Tibial artery (tissue), 4 donors: ENCODE measurements around the gene CHD9.

ENCODE experiments used
- DNase-seq, 2 donors: peaks; one replicate each; pipeline ENCODE4 v3.0.0-alpha.2; 2019
- H3K27ac ChIP-seq, 2 donors: fragments of 200-600 bp; sonication (generic) in 1 of 2; 1 replicate in 1 of 2; 2 replicates in 1 of 2; pipeline ENCODE4 v1.5.1; 2018 to 2019; ENCODE audit warnings: mild to moderate bottlenecking in 1 of 2
- H3K27me3 ChIP-seq, 2 donors: fragments of 200-600 bp; sonication (generic) in 1 of 2; one replicate each; pipeline versions ENCODE4 v1.5.1 to v1.6.0; 2016 to 2019
- H3K36me3 ChIP-seq, 3 donors: fragments of 200-600 bp; sonication (generic) in 2 of 3; one replicate each; pipeline ENCODE4 v1.5.1; 2016 to 2019; ENCODE audit warnings: mild to moderate bottlenecking in 2 of 3
- H3K4me1 ChIP-seq, 4 donors: fragments of 200-600 bp; sonication (generic) in 2 of 4; 1 replicate in 3 of 4; 2 replicates in 1 of 4; pipeline ENCODE4 v1.5.1; 2016 to 2019
- H3K4me3 ChIP-seq, 2 donors: fragments of 200-600 bp; sonication (generic) in 1 of 2; 1 replicate in 1 of 2; 2 replicates in 1 of 2; pipeline ENCODE4 v1.5.1; 2018 to 2019; ENCODE audit warnings: mild to moderate bottlenecking in 2 of 2
- H3K9me3 ChIP-seq, 3 donors: fragments of 200-600 bp; sonication (generic) in 1 of 3; one replicate each; pipeline ENCODE4 v1.5.1; 2016 to 2019
- intact Hi-C: fragments of 100-400 bp; cut with DNase I; formaldehyde crosslinking; loops from one replicate; pipeline ENCODE4 v1.15.0; 2023; ENCODE audit warnings: low total_unique reads
- TF ChIP-seq, protein P1 (sequence below), 2 experiments: fragments of 200-600 bp in 1 of 2; fragments of 450-650 bp in 1 of 2; IDR thresholded peaks; one replicate each; pipeline ENCODE4 v1.5.1; 2017 to 2019; ENCODE audit warnings: antibody characterized with exemption in 2 of 2, mild to moderate bottlenecking in 1 of 2, moderate library complexity in 1 of 2

The CHD9 gene

DNA sequence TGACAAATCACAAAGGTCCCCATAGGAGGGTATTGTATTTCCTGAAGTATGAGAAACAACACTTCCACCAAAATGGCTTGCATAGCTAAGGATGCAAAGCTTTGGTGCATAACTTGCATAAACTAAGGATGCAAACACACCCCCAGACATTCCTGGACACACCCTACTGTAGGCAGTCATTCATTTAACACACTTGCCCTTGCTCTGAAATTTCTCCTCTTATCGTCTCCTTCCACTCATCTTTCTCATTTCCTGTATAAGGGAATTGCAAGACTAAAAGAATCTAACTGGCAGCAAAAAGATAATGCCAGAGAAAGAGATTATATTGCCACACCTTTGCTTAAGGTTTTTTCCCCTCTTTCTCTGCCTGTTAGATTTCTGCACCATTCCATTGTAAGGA, 28.3 kb downstream of the CHD9 start:
- no peak overlapping the region for H3K27ac ChIP-seq
- intact Hi-C loops = no loop called here

DNA sequence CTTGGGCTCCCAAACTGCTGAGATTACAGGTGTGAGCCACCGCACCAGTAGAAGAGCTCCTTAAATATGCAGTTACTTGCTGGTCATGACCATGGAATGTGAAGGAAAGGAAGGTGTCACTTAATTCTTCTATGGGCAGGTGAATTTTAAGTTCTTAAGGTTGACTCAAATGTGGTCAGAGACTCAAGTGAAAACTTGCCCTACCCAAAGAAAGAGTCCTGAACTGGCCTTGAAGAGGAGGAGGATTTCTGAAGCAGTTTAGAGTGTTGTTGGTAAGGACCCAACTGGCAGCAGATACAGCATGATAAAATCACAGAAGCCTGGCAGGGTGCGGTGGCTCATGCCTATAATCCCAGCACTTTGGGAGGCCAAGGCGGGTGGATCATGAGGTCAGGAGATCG, 29.4 kb downstream of the CHD9 start:
- TF ChIP-seq, protein P1, sequence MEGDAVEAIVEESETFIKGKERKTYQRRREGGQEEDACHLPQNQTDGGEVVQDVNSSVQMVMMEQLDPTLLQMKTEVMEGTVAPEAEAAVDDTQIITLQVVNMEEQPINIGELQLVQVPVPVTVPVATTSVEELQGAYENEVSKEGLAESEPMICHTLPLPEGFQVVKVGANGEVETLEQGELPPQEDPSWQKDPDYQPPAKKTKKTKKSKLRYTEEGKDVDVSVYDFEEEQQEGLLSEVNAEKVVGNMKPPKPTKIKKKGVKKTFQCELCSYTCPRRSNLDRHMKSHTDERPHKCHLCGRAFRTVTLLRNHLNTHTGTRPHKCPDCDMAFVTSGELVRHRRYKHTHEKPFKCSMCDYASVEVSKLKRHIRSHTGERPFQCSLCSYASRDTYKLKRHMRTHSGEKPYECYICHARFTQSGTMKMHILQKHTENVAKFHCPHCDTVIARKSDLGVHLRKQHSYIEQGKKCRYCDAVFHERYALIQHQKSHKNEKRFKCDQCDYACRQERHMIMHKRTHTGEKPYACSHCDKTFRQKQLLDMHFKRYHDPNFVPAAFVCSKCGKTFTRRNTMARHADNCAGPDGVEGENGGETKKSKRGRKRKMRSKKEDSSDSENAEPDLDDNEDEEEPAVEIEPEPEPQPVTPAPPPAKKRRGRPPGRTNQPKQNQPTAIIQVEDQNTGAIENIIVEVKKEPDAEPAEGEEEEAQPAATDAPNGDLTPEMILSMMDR (IDR thresholded peaks at IDR 0.05) = no peak
- Histone ChIP-seq H3K36me3 (no peaks in the 10 kb centered on the region), H3K4me1 (peaks cover 8 to 67% (median 31%) of the 10 kb centered on the region in 4 donors), H3K27ac (peak overlapping the region; percentile 45 to 58), H3K4me3 (no peak overlapping the region), H3K27me3 (no peaks in the 10 kb centered on the region), H3K9me3 (no peaks in the 10 kb centered on the region)
- DNase-seq = peak; percentile 68 to 80
- intact Hi-C loops = no loop called here

More for the DNA sequence above, 28.3 kb downstream of the CHD9 start:
- H3K4me3 ChIP-seq = no peak overlapping the region
- peaks cover 8 to 64% (median 28%) of the 10 kb centered on the region in 4 donors for H3K4me1 ChIP-seq
- no peaks in the 10 kb centered on the region for H3K9me3 ChIP-seq
- no peak for DNase-seq
- H3K27me3 ChIP-seq = no peaks in the 10 kb centered on the region
- TF ChIP-seq, protein P1 (IDR thresholded peaks at IDR 0.05) = no peak
- no peaks in the 10 kb centered on the region for H3K36me3 ChIP-seq

DNA sequence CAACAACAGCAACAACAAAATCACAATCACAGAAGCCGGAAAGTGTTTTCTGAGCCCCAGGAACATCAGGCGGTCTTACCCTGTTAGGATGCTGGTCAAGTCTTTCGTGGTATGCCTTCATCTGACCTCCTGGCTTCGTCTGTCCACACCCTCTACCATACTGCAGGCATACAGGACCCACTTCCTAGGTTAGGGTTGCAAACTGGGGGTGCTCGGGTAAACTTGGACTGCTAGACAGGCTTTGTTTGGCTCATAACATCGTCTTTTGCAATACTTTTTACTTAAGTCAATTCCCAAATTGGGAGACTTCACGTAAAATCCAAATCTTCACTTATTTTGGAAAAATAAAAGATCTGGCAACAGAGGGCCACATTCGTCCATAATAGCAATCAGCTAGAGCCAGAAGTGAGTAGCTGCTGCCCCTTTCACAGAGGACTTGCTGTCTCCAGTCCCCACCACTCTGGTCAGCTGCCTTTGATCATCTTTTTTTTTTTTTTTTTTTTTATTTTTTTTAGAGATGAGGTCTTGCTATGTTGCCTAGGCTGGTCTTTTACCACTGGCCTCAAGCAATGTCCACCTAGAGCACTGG, 30.0 kb downstream of the CHD9 start:
- no peak for DNase-seq
- intact Hi-C loops = no loop called here
- peaks cover 11 to 69% (median 32%) of the 10 kb centered on the region in 4 donors for H3K4me1 ChIP-seq

DNA sequence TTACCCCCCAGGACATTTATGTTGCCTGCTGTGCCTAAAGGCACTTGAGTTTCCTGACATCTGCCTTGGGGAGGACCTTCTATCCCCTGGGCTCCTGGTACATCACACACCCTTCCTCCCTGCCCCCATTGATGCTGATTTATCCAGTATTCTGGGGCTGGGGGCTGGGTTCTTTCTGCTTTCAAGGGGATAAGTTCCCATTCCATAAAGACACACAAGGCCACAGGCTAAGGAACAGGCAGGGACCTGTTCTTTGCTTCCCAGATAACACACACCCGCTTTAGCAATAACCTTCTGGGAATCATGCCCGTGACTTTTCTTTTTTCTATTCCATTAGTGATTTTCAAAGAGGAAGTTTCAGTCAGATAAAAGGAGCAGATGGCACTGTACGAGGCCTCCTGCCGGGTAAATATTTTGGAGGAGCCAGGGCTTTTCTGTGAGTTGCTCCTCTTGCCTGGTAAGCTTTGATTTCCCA, 30.6 kb downstream of the CHD9 start:
- intact Hi-C loops = no loop called here
- Histone ChIP-seq H3K4me1 (peaks cover 5 to 69% (median 35%) of the 10 kb centered on the region in 4 donors), H3K4me3 (no peak overlapping the region), H3K27ac (peak overlapping the region; percentile 45 to 58), H3K9me3 (no peaks in the 10 kb centered on the region), H3K36me3 (no peaks in the 10 kb centered on the region), H3K27me3 (no peaks in the 10 kb centered on the region)
- DNase-seq = peak in 1 of 2 donors; percentile 57
- TF ChIP-seq, protein P1 (IDR thresholded peaks at IDR 0.05) = no peak

More for the DNA sequence above, 30.0 kb downstream of the CHD9 start:
- Histone ChIP-seq H3K9me3 (no peaks in the 10 kb centered on the region), H3K36me3 (no peaks in the 10 kb centered on the region), H3K4me3 (no peak overlapping the region), H3K27ac (peak overlapping the region; percentile 45 to 58), H3K27me3 (no peaks in the 10 kb centered on the region)
- TF ChIP-seq, protein P1 (IDR thresholded peaks at IDR 0.05) = no peak

DNA sequence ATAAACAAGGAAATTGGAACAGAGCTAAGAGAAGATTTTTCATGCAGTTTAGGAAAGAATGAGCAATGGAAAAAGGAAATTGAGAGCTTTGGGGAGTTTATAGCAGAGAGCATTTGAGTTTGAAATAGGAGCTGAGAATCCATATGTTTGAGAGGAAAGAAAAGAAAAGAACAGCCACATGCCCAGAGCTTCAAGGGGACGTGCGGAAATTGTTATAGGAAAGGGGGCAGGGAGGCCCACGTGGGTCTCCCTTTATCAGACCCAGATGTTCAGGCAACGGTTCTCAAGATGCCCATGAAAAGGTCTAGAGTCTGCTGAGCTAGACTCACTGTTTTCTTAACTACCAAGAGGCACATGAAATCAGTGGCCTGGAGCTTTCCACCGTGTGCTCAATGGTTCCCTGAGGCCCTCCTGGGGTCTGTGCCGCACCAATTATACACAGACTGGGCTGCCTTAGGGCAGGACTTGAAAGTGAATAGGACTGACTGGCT, 31.2 kb downstream of the CHD9 start:
- Histone ChIP-seq H3K4me1 (peaks cover 3 to 68% (median 33%) of the 10 kb centered on the region in 4 donors), H3K4me3 (no peak overlapping the region), H3K27ac (peak overlapping the region; percentile 45 to 58), H3K36me3 (no peaks in the 10 kb centered on the region), H3K27me3 (no peaks in the 10 kb centered on the region), H3K9me3 (no peaks in the 10 kb centered on the region)
- intact Hi-C loops = no loop called here
- TF ChIP-seq, protein P1 (IDR thresholded peaks at IDR 0.05) = no peak
- DNase-seq = no peak
